ENCODE measurements around the gene NR2C2.

NR2C2 gene

GRCh38 chr3:14921811-14922705 lies 25.3 kb upstream of the NR2C2 start:
- no peak for DNase-seq

- no peak for DNase-seq
Measured at GRCh38 chr3:14922863-14923262, 24.5 kb upstream of the NR2C2 start.

- no peak for DNase-seq
Measured at GRCh38 chr3:14923476-14923875, 23.9 kb upstream of the NR2C2 start.

GRCh38 chr3:14925729-14926591 lies 21.4 kb upstream of the NR2C2 start:
- no peak for DNase-seq

GRCh38 chr3:14926592-14926991 lies 20.8 kb upstream of the NR2C2 start:
- DNase-seq: no peak

- no peak for DNase-seq
Measured at GRCh38 chr3:14927308-14927707, 20.1 kb upstream of the NR2C2 start.

GRCh38 chr3:14929310-14930074 lies 17.9 kb upstream of the NR2C2 start:
- no peak for DNase-seq

GRCh38 chr3:14933820-14934425 lies 13.5 kb upstream of the NR2C2 start:
- DNase-seq: no peak

- no peak for DNase-seq
Measured at GRCh38 chr3:14935592-14936345, 11.6 kb upstream of the NR2C2 start.

- DNase-seq: no peak
Measured at GRCh38 chr3:14938954-14939353, 8.4 kb upstream of the NR2C2 start.

GRCh38 chr3:14941871-14942270 lies 5.5 kb upstream of the NR2C2 start:
- DNase-seq: no peak

GRCh38 chr3:14943042-14943441 lies 4.3 kb upstream of the NR2C2 start:
- DNase-seq: no peak

GRCh38 chr3:14946236-14946635 lies 1.1 kb upstream of the NR2C2 start:
- no peak for DNase-seq

- no peak for DNase-seq
Measured at GRCh38 chr3:14946739-14947099, 664 bp upstream of the NR2C2 start.

- DNase-seq: peak; percentile 61
Measured at GRCh38 chr3:14947886-14948608, 664 bp downstream of the NR2C2 start.

- peak; percentile 61 for DNase-seq
Measured at GRCh38 chr3:14948609-14949038, 1.2 kb downstream of the NR2C2 start.

GRCh38 chr3:14949126-14949525 lies 1.7 kb downstream of the NR2C2 start:
- no peak for DNase-seq

- DNase-seq: no peak
Measured at GRCh38 chr3:14950274-14950673, 2.9 kb downstream of the NR2C2 start.

GRCh38 chr3:14957153-14957552 lies 9.8 kb downstream of the NR2C2 start:
- DNase-seq: no peak

GRCh38 chr3:14957925-14958324 lies 10.5 kb downstream of the NR2C2 start:
- DNase-seq: no peak

GRCh38 chr3:14959359-14959943 lies 12.1 kb downstream of the NR2C2 start:
- DNase-seq: no peak
